ENCODE results near the gene MAGI2.

DNA sequence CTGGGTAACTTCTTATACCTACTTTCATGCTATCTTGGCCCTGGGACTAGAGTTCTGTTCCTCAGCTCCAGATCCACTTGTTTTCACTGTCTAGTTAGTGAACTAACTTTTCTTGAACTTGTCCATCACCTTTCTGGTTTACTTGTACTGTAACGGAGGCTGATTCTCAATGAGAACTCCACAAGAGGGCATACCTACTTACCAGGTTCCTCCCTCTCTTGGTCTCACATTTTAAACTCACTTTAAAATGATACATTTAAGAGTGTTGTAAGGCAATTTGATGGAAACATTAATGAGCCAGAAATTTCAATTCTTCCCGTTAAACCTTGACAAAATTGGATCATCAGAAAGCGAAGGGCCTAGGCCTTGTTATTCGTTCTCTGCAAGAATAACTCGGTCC is 111.6 kb downstream of the MAGI2 start:
- no peak for TF ChIP-seq POLR2A (IDR thresholded peaks at IDR 0.05)
- TF ChIP-seq, protein P1, sequence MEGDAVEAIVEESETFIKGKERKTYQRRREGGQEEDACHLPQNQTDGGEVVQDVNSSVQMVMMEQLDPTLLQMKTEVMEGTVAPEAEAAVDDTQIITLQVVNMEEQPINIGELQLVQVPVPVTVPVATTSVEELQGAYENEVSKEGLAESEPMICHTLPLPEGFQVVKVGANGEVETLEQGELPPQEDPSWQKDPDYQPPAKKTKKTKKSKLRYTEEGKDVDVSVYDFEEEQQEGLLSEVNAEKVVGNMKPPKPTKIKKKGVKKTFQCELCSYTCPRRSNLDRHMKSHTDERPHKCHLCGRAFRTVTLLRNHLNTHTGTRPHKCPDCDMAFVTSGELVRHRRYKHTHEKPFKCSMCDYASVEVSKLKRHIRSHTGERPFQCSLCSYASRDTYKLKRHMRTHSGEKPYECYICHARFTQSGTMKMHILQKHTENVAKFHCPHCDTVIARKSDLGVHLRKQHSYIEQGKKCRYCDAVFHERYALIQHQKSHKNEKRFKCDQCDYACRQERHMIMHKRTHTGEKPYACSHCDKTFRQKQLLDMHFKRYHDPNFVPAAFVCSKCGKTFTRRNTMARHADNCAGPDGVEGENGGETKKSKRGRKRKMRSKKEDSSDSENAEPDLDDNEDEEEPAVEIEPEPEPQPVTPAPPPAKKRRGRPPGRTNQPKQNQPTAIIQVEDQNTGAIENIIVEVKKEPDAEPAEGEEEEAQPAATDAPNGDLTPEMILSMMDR (IDR thresholded peaks at IDR 0.05), result no peak

Data from ovary (tissue), 3 donors.